Body of pancreas (tissue), 4 donors: Measurements from ENCODE around the gene ACVR1.

Source experiments
- CTCF ChIP-seq, 7 experiments: fragments of 450-650 bp in 4 of 7; fragments of 200-600 bp in 3 of 7; sonication (generic) in 3 of 7; IDR thresholded peaks; one replicate each; pipeline ENCODE4 v1.5.1; 2016 to 2019; ENCODE audit warnings: antibody characterized with exemption in 7 of 7
- POLR2A ChIP-seq, 3 donors: fragments of 450-650 bp; IDR thresholded peaks; one replicate each; pipeline ENCODE4 v1.6.1; 2016; ENCODE audit warnings: antibody characterized with exemption in 3 of 3, mild to moderate bottlenecking in 2 of 3

- TF ChIP-seq POLR2A (IDR thresholded peaks at IDR 0.05) (no peak), CTCF (IDR thresholded peaks at IDR 0.05) (no peak)
Measured at GRCh38 chr2:157760949-157761348, 115.2 kb downstream of the ACVR1 start.
